ENCODE results near the gene WASF3.

DNA sequence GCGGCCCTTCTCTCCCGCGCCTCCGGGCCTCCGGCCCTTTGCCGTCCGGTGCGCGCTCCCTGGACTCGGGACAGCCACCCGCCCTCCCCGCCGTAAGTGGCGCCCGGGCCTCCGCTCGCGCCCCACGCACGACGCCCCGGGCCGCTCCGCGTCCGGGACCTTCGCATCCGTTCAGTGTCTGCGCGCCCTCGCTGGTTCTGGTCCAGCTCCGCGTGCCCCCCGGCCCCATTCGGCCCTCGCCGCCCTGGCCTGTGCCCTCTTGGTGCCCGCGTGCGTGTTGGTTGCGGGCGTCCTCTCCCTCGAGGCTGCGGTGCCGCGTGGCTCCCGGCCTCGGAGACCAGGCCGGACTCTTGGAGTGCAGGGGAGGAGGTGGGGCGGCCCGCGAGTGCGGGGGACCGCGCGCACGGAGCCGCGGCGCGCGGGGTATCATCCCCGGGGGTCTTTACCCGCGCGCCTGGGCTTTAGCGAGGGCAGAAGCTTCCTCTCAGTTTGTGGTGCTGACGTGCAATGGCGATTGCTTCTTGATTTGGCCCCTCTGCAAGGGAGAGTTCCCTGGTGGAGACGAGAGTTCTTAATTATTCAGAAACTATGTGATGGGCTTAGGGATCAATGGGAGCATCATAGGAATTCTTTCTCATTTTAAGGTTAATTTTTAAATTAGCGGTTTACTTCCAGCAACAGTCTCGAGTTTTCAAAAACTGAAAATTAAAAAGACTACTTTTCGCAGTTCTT is 757 bp downstream of the WASF3 start:
- TF ChIP-seq POLR2AphosphoS5 (IDR thresholded peaks at IDR 0.05; ENCODE audit: low read depth, low read length) (no peak), SIN3A (IDR thresholded peaks at IDR 0.05; ENCODE audit: borderline replicate concordance, insufficient read depth, low read length) (no peak)
- TF ChIP-seq, protein P1, sequence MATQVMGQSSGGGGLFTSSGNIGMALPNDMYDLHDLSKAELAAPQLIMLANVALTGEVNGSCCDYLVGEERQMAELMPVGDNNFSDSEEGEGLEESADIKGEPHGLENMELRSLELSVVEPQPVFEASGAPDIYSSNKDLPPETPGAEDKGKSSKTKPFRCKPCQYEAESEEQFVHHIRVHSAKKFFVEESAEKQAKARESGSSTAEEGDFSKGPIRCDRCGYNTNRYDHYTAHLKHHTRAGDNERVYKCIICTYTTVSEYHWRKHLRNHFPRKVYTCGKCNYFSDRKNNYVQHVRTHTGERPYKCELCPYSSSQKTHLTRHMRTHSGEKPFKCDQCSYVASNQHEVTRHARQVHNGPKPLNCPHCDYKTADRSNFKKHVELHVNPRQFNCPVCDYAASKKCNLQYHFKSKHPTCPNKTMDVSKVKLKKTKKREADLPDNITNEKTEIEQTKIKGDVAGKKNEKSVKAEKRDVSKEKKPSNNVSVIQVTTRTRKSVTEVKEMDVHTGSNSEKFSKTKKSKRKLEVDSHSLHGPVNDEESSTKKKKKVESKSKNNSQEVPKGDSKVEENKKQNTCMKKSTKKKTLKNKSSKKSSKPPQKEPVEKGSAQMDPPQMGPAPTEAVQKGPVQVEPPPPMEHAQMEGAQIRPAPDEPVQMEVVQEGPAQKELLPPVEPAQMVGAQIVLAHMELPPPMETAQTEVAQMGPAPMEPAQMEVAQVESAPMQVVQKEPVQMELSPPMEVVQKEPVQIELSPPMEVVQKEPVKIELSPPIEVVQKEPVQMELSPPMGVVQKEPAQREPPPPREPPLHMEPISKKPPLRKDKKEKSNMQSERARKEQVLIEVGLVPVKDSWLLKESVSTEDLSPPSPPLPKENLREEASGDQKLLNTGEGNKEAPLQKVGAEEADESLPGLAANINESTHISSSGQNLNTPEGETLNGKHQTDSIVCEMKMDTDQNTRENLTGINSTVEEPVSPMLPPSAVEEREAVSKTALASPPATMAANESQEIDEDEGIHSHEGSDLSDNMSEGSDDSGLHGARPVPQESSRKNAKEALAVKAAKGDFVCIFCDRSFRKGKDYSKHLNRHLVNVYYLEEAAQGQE (IDR thresholded peaks at IDR 0.05; ENCODE audit: insufficient read depth in 1 of 2, low read depth in 2 of 2, low read length in 2 of 2), result no peak
